Breast epithelium (tissue), 4 donors: Measurements from ENCODE around the gene UFD1. TPM values are rescaled to one million over a fixed set of nuclear protein-coding genes. Genes with fewer than 3 reads are reported as not detected.

Experiments used
- DNase-seq, 2 donors: peaks; one replicate each; pipeline ENCODE4 v3.0.0-alpha.2; 2019; ENCODE audit warnings: low spot score in 2 of 2
- H3K27ac ChIP-seq, 2 donors: fragments of 200-600 bp; sonication (generic) in 1 of 2; one replicate each; pipeline ENCODE4 v1.5.1; 2016 to 2019; ENCODE audit warnings: mild to moderate bottlenecking in 1 of 2
- H3K27me3 ChIP-seq, 2 donors: fragments of 200-600 bp; sonication (generic) in 1 of 2; one replicate each; pipeline versions ENCODE4 v1.5.1 to v1.6.0; 2017 to 2019; ENCODE audit warnings: control low read depth in 1 of 2, mild to moderate bottlenecking in 1 of 2
- H3K36me3 ChIP-seq: fragments of 200-600 bp; one replicate; pipeline ENCODE4 v1.5.1; 2019
- H3K4me1 ChIP-seq, 2 donors: fragments of 200-600 bp; sonication (generic); one replicate each; pipeline ENCODE4 v1.5.1; 2016 to 2019; ENCODE audit warnings: control low read depth in 1 of 2
- H3K4me3 ChIP-seq, 3 donors: fragments of 200-600 bp; sonication (generic); 1 replicate in 2 of 3; 2 replicates in 1 of 3; pipeline ENCODE4 v1.5.1; 2016 to 2019; ENCODE audit warnings: mild to moderate bottlenecking in 3 of 3, moderate library complexity in 2 of 3
- H3K9me3 ChIP-seq, 2 donors: fragments of 200-600 bp; sonication (generic) in 1 of 2; one replicate each; pipeline ENCODE4 v1.5.1; 2016 to 2019; ENCODE audit warnings: control low read depth in 1 of 2
- CTCF ChIP-seq, 3 donors: fragments of 450-650 bp; IDR thresholded peaks; one replicate each; pipeline ENCODE4 v1.5.1; 2016 to 2017; ENCODE audit warnings: antibody characterized with exemption in 3 of 3, mild to moderate bottlenecking in 3 of 3, moderate library complexity in 3 of 3
- POLR2A ChIP-seq: fragments of 450-650 bp; IDR thresholded peaks from one replicate; pipeline ENCODE4 v1.6.1; 2016; ENCODE audit warnings: antibody characterized with exemption, mild to moderate bottlenecking, moderate library complexity
- POLR2AphosphoS5 ChIP-seq, 3 donors: sonication (generic); formaldehyde crosslinking; IDR thresholded peaks; one replicate each; pipeline ENCODE4 v1.6.1; 2017; ENCODE audit warnings: antibody characterized with exemption in 3 of 3
- intact Hi-C: fragments of 100-400 bp; cut with DNase I; formaldehyde crosslinking; loops from one replicate; pipeline ENCODE4 v1.15.1; 2023; ENCODE audit warnings: low total_unique reads
- total RNA-seq, 3 donors: library from RNA; depleted of rRNA; stranded (reverse); fragments of >200 nt; gene quantifications; one replicate each; pipeline ENCODE4 v1.1.0, GENCODE V29; 2016

The UFD1 gene
- total RNA-seq, 3 donors from 2014 or later = 30.8 to 51.0 (median 31.8) TPM

- Histone ChIP-seq H3K4me3 (no peak overlapping the region), H3K27ac (no peak overlapping the region), H3K9me3 (no peaks in the 10 kb centered on the region), H3K4me1 (no peaks in the 10 kb centered on the region), H3K36me3 (no peaks in the 10 kb centered on the region), H3K27me3 (no peaks in the 10 kb centered on the region)
- intact Hi-C loops = no loop called here
- no peak for TF ChIP-seq POLR2A
- no peak for TF ChIP-seq POLR2AphosphoS5 (IDR thresholded peaks at IDR 0.05)
- TF ChIP-seq CTCF (IDR thresholded peaks at IDR 0.05) = no peak
- no peak for DNase-seq
These were observed 13.6 kb upstream of the UFD1 start for GRCh38 chr22:19492504-19493174.

GRCh38 chr22:19490628-19491230 is 11.7 kb upstream of the UFD1 start:
- intact Hi-C loops = no loop called here

GRCh38 chr22:19488884-19489843 is 10.2 kb upstream of the UFD1 start:
- Histone ChIP-seq H3K36me3 (no peaks in the 10 kb centered on the region), H3K4me3 (no peak overlapping the region), H3K9me3 (no peaks in the 10 kb centered on the region), H3K27ac (no peak overlapping the region), H3K27me3 (no peaks in the 10 kb centered on the region), H3K4me1 (no peaks in the 10 kb centered on the region)
- TF ChIP-seq POLR2A = no peak
- TF ChIP-seq CTCF (IDR thresholded peaks at IDR 0.05) = no peak
- intact Hi-C loops = no loop called here
- no peak for DNase-seq

More at GRCh38 chr22:19490628-19491230, 11.7 kb upstream of the UFD1 start:
- no peak for TF ChIP-seq POLR2AphosphoS5 (IDR thresholded peaks at IDR 0.05)
- TF ChIP-seq POLR2A = no peak
- TF ChIP-seq CTCF (IDR thresholded peaks at IDR 0.05) = no peak
- Histone ChIP-seq H3K27me3 (no peaks in the 10 kb centered on the region), H3K4me1 (no peaks in the 10 kb centered on the region), H3K27ac (no peak overlapping the region), H3K9me3 (no peaks in the 10 kb centered on the region), H3K4me3 (no peak overlapping the region), H3K36me3 (no peaks in the 10 kb centered on the region)
- no peak for DNase-seq

GRCh38 chr22:19488285-19488684 is 9.3 kb upstream of the UFD1 start:
- intact Hi-C loops = no loop called here
- TF ChIP-seq POLR2A (no peak), POLR2AphosphoS5 (IDR thresholded peaks at IDR 0.05) (no peak), CTCF (IDR thresholded peaks at IDR 0.05) (no peak)
- no peaks in the 10 kb centered on the region for H3K36me3 ChIP-seq

More at GRCh38 chr22:19488285-19488684, 9.3 kb upstream of the UFD1 start:
- Histone ChIP-seq H3K4me1 (no peaks in the 10 kb centered on the region), H3K4me3 (no peak overlapping the region), H3K27ac (no peak overlapping the region), H3K27me3 (no peaks in the 10 kb centered on the region), H3K9me3 (no peaks in the 10 kb centered on the region)
- no peak for DNase-seq
